Astrocyte (in vitro differentiated cells and primary cell): ENCODE data around the gene OSBP. TPM values are rescaled to one million over a fixed set of nuclear protein-coding genes. Genes with fewer than 3 reads are reported as not detected.

Source experiments
- DNase-seq: peaks from one replicate; pipeline ENCODE4 v3.0.0-alpha.2; 2010; ENCODE audit warnings: low read depth
- FAIRE-seq: peaks from 2 replicates; lab custom pipeline; 2011; peaks lifted over from hg19 to GRCh38; lab: Jason Lieb, UNC
- H2AFZ ChIP-seq: 2 replicates; pipeline ENCODE4 v1.6.0; 2012; ENCODE audit warnings: low read depth, low read length, inconsistent platforms
- H3K27ac ChIP-seq: 2 replicates; pipeline ENCODE4 v1.5.1; 2011; ENCODE audit warnings: low read depth, low read length, inconsistent platforms
- H3K27me3 ChIP-seq: 2 replicates; pipeline ENCODE4 v1.6.0; 2011; ENCODE audit warnings: low read length, inconsistent platforms; ENCODE audit not compliant: insufficient read depth
- H3K36me3 ChIP-seq: 2 replicates; pipeline ENCODE4 v1.5.1; 2011; ENCODE audit warnings: low read length, inconsistent platforms; ENCODE audit not compliant: insufficient read depth
- H3K4me1 ChIP-seq: 2 replicates; pipeline ENCODE4 v1.5.1; 2011; ENCODE audit warnings: low read length, inconsistent platforms; ENCODE audit not compliant: insufficient read depth
- H3K4me2 ChIP-seq: 2 replicates; pipeline ENCODE4 v1.6.0; 2012; ENCODE audit warnings: low read length, inconsistent platforms
- H3K4me3 ChIP-seq: 2 replicates; pipeline ENCODE4 v1.5.1; 2011; ENCODE audit warnings: low read depth, mild to moderate bottlenecking, low read length, inconsistent platforms; ENCODE audit not compliant: insufficient read depth
- H3K79me2 ChIP-seq: 2 replicates; pipeline ENCODE4 v1.6.0; 2012; ENCODE audit warnings: mild to moderate bottlenecking, low read length, inconsistent platforms; ENCODE audit not compliant: insufficient read depth
- H3K9ac ChIP-seq: 2 replicates; pipeline ENCODE4 v1.6.0; 2012; ENCODE audit warnings: mild to moderate bottlenecking, low read length, inconsistent platforms
- H3K9me3 ChIP-seq: 2 replicates; pipeline ENCODE4 v1.5.1; 2012; ENCODE audit warnings: low read depth, mild to moderate bottlenecking, low read length, inconsistent platforms; ENCODE audit not compliant: insufficient read depth
- H4K20me1 ChIP-seq: 2 replicates; pipeline ENCODE4 v1.6.0; 2012; ENCODE audit warnings: low read length, inconsistent platforms; ENCODE audit not compliant: insufficient read depth
- H3K27ac Mint-ChIP-seq: one replicate; pipeline ENCODE4 v1.8.0; 2021; ENCODE audit warnings: mild to moderate bottlenecking, mixed read lengths; ENCODE audit not compliant: unreplicated experiment
- H3K27me3 Mint-ChIP-seq: one replicate; pipeline ENCODE4 v1.8.0; 2021; ENCODE audit warnings: low read depth, mixed read lengths; ENCODE audit not compliant: unreplicated experiment
- H3K36me3 Mint-ChIP-seq: one replicate; pipeline ENCODE4 v1.8.0; 2021; ENCODE audit warnings: low read depth, mixed read lengths; ENCODE audit not compliant: unreplicated experiment
- H3K4me1 Mint-ChIP-seq: one replicate; pipeline ENCODE4 v1.8.0; 2021; ENCODE audit warnings: low read depth, mixed read lengths; ENCODE audit not compliant: unreplicated experiment
- H3K4me3 Mint-ChIP-seq: one replicate; pipeline ENCODE4 v1.8.0; 2021; ENCODE audit warnings: mild to moderate bottlenecking, moderate library complexity, mixed read lengths; ENCODE audit not compliant: unreplicated experiment
- H3K9me3 Mint-ChIP-seq: one replicate; pipeline ENCODE4 v1.8.0; 2021; ENCODE audit warnings: mild to moderate bottlenecking, mixed read lengths; ENCODE audit not compliant: unreplicated experiment
- EZH2 ChIP-seq: IDR thresholded peaks from 2 replicates; pipeline ENCODE4 v1.6.1; 2012; ENCODE audit warnings: mild to moderate bottlenecking, low read length, inconsistent platforms; ENCODE audit not compliant: insufficient read depth
- total RNA-seq: library from RNA; stranded (reverse); gene quantifications from 2 replicates; pipeline ENCODE4 v1.2.1, GENCODE V29; 2021
- TF ChIP-seq, protein P1 (sequence below): IDR thresholded peaks from 2 replicates; pipeline ENCODE4 v1.5.1; 2011; ENCODE audit warnings: low read depth, mild to moderate bottlenecking, inconsistent platforms, low read length, moderate library complexity; ENCODE audit not compliant: insufficient read depth

The OSBP gene
- total RNA-seq, 1 donor from 2014 or later, result 48.6 TPM

DNA sequence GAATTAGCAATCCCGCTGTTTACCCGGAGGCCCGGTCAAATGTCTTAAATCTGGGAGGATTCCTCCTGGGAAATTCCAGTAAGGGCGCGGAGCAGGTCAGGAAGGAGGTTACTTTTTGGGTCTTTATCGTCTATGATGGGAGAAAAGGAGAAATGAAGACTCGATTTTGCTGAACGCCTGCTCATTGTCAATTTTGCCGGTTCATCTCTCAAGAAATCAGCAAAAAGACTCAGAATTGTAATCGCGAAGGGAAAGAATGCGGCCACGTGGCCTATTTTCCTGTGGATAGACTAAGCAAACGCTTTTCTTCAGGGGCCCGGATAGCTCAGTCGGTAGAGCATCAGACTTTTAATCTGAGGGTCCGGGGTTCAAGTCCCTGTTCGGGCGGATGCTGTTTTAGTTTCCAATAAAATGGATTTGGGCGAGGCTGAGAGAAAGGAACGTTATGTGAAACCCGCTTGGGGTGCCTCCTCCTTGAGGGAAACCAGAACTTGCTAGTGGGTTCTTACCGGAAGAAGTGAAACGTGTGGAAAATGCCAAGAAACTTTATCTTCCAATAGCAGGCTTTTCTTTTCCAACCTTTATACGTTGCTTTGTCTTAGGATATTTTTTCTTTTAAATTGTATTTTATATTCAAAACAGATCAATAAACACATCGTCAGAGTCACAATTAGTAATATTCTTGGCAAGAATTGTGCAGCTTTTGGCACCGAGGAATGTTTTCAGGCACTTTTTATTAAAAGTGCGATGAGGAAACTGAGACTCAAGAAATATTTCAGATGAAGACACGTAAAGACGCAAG lies 59.3 kb downstream of the OSBP start:
- Mint-ChIP-seq H3K4me1 (peaks cover 4% of the 10 kb centered on the region), H3K27ac (peak overlapping the region; percentile 87), H3K27me3 (no peaks in the 10 kb centered on the region), H3K36me3 (no peaks in the 10 kb centered on the region), H3K9me3 (no peaks in the 10 kb centered on the region), H3K4me3 (peak overlapping the region; percentile 95)
- Histone ChIP-seq H3K27ac (peak overlapping the region; percentile 77), H3K36me3 (no peaks in the 10 kb centered on the region), H3K4me1 (peaks cover 4% of the 10 kb centered on the region), H3K4me2 (peak overlapping the region; percentile 93), H3K9me3 (no peaks in the 10 kb centered on the region), H3K9ac (peak overlapping the region; percentile 89), H3K4me3 (peak overlapping the region; percentile 84), H4K20me1 (no peaks in the 10 kb centered on the region), H3K79me2 (no peaks in the 10 kb centered on the region), H2AFZ (peak overlapping the region; percentile 92), H3K27me3 (no peaks in the 10 kb centered on the region)
- TF ChIP-seq, protein P1, sequence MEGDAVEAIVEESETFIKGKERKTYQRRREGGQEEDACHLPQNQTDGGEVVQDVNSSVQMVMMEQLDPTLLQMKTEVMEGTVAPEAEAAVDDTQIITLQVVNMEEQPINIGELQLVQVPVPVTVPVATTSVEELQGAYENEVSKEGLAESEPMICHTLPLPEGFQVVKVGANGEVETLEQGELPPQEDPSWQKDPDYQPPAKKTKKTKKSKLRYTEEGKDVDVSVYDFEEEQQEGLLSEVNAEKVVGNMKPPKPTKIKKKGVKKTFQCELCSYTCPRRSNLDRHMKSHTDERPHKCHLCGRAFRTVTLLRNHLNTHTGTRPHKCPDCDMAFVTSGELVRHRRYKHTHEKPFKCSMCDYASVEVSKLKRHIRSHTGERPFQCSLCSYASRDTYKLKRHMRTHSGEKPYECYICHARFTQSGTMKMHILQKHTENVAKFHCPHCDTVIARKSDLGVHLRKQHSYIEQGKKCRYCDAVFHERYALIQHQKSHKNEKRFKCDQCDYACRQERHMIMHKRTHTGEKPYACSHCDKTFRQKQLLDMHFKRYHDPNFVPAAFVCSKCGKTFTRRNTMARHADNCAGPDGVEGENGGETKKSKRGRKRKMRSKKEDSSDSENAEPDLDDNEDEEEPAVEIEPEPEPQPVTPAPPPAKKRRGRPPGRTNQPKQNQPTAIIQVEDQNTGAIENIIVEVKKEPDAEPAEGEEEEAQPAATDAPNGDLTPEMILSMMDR, result no peak
- TF ChIP-seq EZH2, result no peak
- peak; percentile 82 for DNase-seq
- no peak for FAIRE-seq

DNA sequence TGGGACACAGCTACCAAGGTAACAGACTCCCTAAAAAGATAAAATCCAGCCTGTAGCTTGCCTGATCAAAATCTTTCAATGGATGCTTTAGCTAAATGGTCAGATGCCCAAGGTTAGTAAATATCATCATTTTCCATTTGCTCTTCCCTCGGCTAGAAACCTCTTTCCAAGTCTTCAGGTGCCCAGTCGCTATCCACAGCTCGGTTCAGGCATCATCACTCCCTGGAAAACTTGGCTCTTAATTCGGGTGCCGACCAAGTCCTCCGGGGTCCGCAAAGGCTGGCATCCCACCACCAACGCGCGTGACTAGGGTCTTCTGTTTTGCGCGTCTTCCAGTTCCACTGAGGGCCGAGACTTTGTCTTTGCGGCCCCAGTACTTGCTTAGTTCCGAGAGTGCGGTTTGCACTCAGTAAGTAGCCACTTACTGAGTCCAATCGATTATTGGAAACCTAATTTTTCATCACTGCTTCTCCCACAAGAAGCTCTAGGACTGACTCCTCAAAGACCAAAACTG lies 59.9 kb downstream of the OSBP start:
- peak overlapping the region; percentile 89 for H3K9ac ChIP-seq
- peak overlapping the region; percentile 77 for H3K27ac ChIP-seq
- no peaks in the 10 kb centered on the region for H3K79me2 ChIP-seq
- no peaks in the 10 kb centered on the region for H4K20me1 ChIP-seq
- H3K36me3 ChIP-seq, result no peaks in the 10 kb centered on the region
- no peak for DNase-seq
- no peaks in the 10 kb centered on the region for H3K9me3 Mint-ChIP-seq
- H3K4me3 ChIP-seq, result peak overlapping the region; percentile 84
- H3K4me3 Mint-ChIP-seq, result peak overlapping the region; percentile 95
- no peaks in the 10 kb centered on the region for H3K4me1 ChIP-seq
- TF ChIP-seq, protein P1, result no peak
- TF ChIP-seq EZH2, result no peak
- no peak for FAIRE-seq
- H3K4me2 ChIP-seq, result peak overlapping the region; percentile 93
- H3K4me1 Mint-ChIP-seq, result peaks cover 1% of the 10 kb centered on the region
- peak overlapping the region; percentile 87 for H3K27ac Mint-ChIP-seq
- H3K9me3 ChIP-seq, result no peaks in the 10 kb centered on the region
- no peaks in the 10 kb centered on the region for H3K27me3 Mint-ChIP-seq
- H3K27me3 ChIP-seq, result no peaks in the 10 kb centered on the region
- H2AFZ ChIP-seq, result peak overlapping the region; percentile 92
- no peaks in the 10 kb centered on the region for H3K36me3 Mint-ChIP-seq

DNA sequence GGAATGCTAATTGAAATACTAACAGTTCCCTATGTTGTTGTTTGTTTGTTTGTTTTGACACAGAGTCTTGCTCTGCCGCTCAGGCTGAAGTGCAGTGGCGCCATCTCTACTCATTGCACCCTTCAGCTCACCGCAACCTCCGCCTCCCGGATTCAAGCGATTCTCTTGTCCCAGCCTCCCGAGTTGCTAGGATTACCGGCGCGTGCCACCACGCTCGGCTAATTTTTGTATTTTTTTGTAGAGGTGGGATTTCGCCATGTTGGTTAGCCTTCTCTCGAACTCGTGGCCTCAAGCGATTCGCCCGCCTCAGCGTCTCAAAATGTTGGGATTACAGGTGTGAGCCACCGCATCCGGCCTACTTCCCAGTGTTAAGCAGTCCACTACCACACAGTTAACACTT lies 62.3 kb downstream of the OSBP start:
- Mint-ChIP-seq H3K27me3 (no peaks in the 10 kb centered on the region), H3K9me3 (no peaks in the 10 kb centered on the region), H3K4me1 (no peaks in the 10 kb centered on the region), H3K36me3 (no peaks in the 10 kb centered on the region), H3K27ac (no peak overlapping the region), H3K4me3 (no peak overlapping the region)
- Histone ChIP-seq H3K79me2 (no peaks in the 10 kb centered on the region), H3K36me3 (no peaks in the 10 kb centered on the region), H3K9ac (no peak overlapping the region), H3K4me1 (peaks cover 9% of the 10 kb centered on the region), H2AFZ (no peak overlapping the region), H3K4me3 (no peak overlapping the region), H4K20me1 (no peaks in the 10 kb centered on the region), H3K9me3 (no peaks in the 10 kb centered on the region), H3K27ac (no peak overlapping the region), H3K4me2 (no peak overlapping the region), H3K27me3 (no peaks in the 10 kb centered on the region)
- no peak for TF ChIP-seq EZH2
- TF ChIP-seq, protein P1, result no peak
- FAIRE-seq, result no peak
- DNase-seq, result no peak
